Activated T-cell treated with anti-CD3 and anti-CD28 coated beads, Interleukin-2, amount 50 U/mL, for 4 hours (primary cell): ENCODE measurements around the gene VAMP2. TPM values are rescaled to one million over a fixed set of nuclear protein-coding genes. Genes with fewer than 3 reads are reported as not detected.
A peak's percentile ranks its signal among the peaks of the same experiment; 100 is the strongest.

Source experiments
- ATAC-seq, 2 donors: fragments of 200-7000 bp; cut with Tn5 transposase; one replicate each; pipeline ENCODE4 v1.10.0; 2021
- DNase-seq: peaks from one replicate; pipeline ENCODE4 v3.0.0-alpha.2; 2020
- H3K27me3 Mint-ChIP-seq: one replicate; pipeline ENCODE4 v1.8.0; 2021; ENCODE audit warnings: low read depth, mixed read lengths
- H3K36me3 Mint-ChIP-seq: one replicate; pipeline ENCODE4 v1.8.0; 2022; ENCODE audit warnings: mixed read lengths; ENCODE audit not compliant: insufficient read depth
- H3K4me1 Mint-ChIP-seq: one replicate; pipeline ENCODE4 v1.8.0; 2021; ENCODE audit warnings: low read depth, mixed read lengths
- H3K4me3 Mint-ChIP-seq: one replicate; pipeline ENCODE4 v1.8.0; 2021; ENCODE audit warnings: mild to moderate bottlenecking, moderate library complexity, mixed read lengths
- H3K9me3 Mint-ChIP-seq: one replicate; pipeline ENCODE4 v1.8.0; 2021; ENCODE audit warnings: mixed read lengths
- total RNA-seq, 3 donors: library from RNA; stranded (reverse); gene quantifications; one replicate each; pipeline ENCODE4 v1.2.1, GENCODE V29; 2021

The VAMP2 gene
- total RNA-seq, 3 donors from 2014 or later = 49.6 to 67.5 (median 59.7) TPM

DNA sequence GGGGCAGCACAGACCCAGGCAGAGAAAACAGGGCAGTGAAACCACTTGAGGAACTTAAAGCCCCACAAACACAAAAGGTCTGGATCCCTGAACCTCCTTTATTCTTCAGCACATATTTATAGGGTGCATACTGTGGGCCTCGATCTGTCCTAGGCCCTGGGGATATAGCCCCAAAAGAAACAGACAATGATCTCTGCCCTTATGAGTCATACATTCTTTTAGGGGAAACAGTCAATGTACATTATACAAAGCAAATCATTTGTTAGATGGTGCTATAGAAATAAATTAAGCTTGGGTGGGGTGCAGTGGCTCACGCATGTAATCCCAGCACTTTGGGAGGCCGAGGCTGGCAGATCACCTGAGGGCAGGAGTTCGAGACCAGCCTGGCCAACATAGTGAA lies 28.8 kb downstream of the VAMP2 start:
- no peaks in the 10 kb centered on the region for H3K9me3 Mint-ChIP-seq
- DNase-seq (no peak), ATAC-seq (no peak)
- no peak overlapping the region for H3K4me3 Mint-ChIP-seq
- peaks cover 2% of the 10 kb centered on the region for H3K4me1 Mint-ChIP-seq
- peaks cover 8% of the 10 kb centered on the region for H3K27me3 Mint-ChIP-seq
- no peaks in the 10 kb centered on the region for H3K36me3 Mint-ChIP-seq

DNA sequence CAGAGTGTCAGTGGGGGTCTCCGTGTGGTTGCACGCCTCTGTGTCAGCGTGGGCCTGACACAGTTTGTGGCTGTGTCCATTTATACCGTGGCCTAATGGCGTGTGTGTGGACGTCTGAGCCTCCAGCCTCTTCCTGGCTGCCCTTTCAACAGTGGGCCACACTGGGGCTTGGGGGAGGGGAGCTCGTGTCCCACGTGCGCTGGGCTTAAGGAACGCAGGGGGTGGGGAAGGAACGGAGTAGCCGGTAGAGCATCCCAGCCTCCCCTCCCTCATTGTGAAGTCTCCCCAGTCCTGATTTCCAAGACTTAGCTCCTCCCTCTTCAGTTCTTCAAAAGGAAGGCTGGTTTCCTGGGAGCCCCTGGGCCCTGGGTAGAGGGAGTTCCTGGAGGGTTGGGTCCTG lies 29.3 kb downstream of the VAMP2 start:
- Mint-ChIP-seq H3K36me3 (no peaks in the 10 kb centered on the region), H3K4me1 (peaks cover 2% of the 10 kb centered on the region), H3K27me3 (peaks cover 8% of the 10 kb centered on the region), H3K9me3 (no peaks in the 10 kb centered on the region), H3K4me3 (no peak overlapping the region)
- DNase-seq (no peak), ATAC-seq (no peak)

DNA sequence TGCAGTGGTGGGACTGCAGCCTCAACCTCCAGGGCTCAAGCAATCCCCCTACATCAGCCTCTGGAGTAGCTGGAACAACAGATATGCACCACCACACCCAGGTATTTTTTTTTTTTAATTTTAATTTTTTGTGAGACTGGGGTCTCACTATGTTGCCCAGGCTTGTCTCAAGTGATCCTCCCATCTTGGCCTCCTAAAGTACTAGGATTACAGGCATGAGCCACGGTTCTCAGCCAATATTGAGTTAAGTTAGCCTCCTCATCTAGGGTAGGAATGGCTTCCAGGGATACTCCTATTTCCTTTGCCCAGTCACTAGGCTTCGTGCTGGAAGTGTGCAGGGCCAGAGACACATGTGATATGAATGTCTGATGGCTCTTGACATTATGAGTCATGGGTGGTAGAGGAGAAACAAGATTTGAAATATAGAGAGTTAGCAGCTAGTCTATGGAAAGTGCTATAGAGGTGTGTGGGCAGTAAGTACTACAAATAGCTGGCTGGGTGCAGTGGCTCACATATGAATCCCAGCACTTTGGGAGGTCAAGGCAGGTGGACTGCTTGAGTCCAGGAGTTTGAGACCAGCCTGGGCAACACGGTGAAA lies 30.8 kb downstream of the VAMP2 start:
- H3K4me3 Mint-ChIP-seq = no peak overlapping the region
- DNase-seq (no peak), ATAC-seq (peak; percentile 51 to 56)
- no peaks in the 10 kb centered on the region for H3K9me3 Mint-ChIP-seq
- H3K36me3 Mint-ChIP-seq = no peaks in the 10 kb centered on the region
- H3K27me3 Mint-ChIP-seq = peaks cover 9% of the 10 kb centered on the region
- H3K4me1 Mint-ChIP-seq = peaks cover 7% of the 10 kb centered on the region

DNA sequence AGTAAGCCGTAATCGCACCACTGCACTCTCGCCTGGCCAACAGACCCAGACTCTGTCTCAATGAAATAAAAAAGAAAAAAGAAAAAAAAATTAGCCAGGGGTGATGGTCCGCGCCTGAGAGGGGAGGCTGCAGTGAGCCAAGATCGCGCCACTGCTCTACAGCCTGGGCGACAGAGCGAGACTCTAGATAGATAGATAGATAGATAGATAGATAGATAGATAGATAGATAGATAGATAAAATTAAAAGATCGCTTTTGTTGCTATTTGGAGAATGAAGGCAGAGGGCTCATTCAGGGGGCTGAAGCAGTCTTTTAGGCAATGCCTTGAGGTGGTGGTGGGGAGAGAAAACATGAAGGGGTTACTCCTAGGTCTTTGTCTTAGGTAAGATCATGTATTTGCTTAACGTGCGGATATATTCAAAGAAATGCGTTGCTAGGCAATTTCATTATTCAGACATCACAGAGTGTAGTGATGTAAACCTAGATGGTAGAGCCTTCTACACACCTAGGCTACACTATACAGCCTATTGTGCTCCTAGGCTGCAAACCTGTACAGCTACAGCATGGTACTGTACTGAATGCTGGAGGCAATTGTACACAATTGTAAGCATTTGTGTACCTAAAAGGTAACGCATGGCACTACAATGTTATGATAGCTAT lies 34.5 kb downstream of the VAMP2 start:
- no peak overlapping the region for H3K4me3 Mint-ChIP-seq
- no peak for DNase-seq
- no peak for ATAC-seq

DNA sequence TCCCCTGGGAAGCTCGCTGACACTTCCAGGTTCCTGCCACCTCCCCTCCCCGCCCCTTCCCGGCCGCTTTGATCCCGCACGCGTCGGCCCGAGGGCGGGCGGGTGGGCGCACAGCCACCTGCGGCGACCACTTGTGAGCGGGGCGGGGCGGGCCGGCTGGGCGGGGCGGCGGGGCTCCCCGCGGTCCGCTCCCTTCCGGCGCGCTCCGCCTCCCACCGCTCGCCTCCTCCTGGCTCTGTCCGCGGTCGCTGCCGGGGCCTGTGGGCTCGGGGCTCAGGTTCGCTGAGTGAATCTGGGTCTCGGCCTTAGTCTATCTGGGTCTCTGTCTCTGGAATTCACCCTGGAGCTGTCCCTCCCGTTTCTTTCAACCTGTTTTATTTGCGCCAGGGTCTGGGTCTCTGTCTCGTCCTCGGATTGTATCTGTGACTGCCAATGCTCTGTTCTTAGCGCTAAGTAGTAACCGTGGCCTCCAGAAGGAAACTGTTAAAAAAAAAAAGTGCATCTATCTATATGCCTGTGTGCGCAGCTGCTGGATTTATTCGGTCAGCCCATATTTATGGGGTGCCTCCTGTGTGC lies 36.2 kb downstream of the VAMP2 start:
- peak; percentile 22 for DNase-seq
- Mint-ChIP-seq H3K27me3 (peaks cover 35% of the 10 kb centered on the region), H3K36me3 (no peaks in the 10 kb centered on the region), H3K4me3 (peak overlapping the region; percentile 87), H3K4me1 (peaks cover 42% of the 10 kb centered on the region), H3K9me3 (no peaks in the 10 kb centered on the region)
- peak; percentile 40 to 43 for ATAC-seq

More for the DNA sequence above, 34.5 kb downstream of the VAMP2 start:
- H3K36me3 Mint-ChIP-seq = no peaks in the 10 kb centered on the region
- H3K4me1 Mint-ChIP-seq = peaks cover 35% of the 10 kb centered on the region
- peaks cover 30% of the 10 kb centered on the region for H3K27me3 Mint-ChIP-seq
- no peaks in the 10 kb centered on the region for H3K9me3 Mint-ChIP-seq

DNA sequence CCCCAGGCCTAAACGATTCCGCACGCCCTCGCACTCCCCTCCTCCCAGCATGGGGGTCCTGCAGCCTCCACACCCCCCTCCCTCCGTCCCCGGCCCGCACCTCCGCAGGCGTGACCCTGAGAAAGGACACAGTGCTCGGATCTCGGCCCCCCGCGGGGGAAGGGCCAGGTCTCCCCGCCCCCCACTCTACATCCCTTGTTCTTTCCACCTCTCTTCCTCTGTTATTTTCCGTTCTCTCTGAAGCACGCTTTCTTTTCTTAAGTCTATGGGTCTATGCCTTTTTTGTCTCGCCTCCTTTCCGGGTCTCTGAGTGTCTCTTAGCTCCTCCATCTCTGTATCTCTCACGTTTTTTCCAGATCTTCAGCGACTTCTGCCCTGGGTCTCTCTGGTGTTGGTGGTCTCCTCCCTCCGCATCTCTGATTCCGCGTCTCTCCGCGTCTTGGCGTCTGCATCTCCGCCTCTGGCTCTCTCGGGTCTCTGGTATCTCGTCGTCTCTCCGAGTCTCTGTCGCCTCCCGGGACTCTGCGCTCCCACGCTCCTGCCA lies 36.7 kb downstream of the VAMP2 start:
- H3K4me1 Mint-ChIP-seq = peaks cover 44% of the 10 kb centered on the region
- peaks cover 34% of the 10 kb centered on the region for H3K27me3 Mint-ChIP-seq
- DNase-seq (no peak), ATAC-seq (peak in 1 of 2 donors; percentile 2)
- peak overlapping the region; percentile 87 for H3K4me3 Mint-ChIP-seq
- H3K9me3 Mint-ChIP-seq = no peaks in the 10 kb centered on the region
- no peaks in the 10 kb centered on the region for H3K36me3 Mint-ChIP-seq

DNA sequence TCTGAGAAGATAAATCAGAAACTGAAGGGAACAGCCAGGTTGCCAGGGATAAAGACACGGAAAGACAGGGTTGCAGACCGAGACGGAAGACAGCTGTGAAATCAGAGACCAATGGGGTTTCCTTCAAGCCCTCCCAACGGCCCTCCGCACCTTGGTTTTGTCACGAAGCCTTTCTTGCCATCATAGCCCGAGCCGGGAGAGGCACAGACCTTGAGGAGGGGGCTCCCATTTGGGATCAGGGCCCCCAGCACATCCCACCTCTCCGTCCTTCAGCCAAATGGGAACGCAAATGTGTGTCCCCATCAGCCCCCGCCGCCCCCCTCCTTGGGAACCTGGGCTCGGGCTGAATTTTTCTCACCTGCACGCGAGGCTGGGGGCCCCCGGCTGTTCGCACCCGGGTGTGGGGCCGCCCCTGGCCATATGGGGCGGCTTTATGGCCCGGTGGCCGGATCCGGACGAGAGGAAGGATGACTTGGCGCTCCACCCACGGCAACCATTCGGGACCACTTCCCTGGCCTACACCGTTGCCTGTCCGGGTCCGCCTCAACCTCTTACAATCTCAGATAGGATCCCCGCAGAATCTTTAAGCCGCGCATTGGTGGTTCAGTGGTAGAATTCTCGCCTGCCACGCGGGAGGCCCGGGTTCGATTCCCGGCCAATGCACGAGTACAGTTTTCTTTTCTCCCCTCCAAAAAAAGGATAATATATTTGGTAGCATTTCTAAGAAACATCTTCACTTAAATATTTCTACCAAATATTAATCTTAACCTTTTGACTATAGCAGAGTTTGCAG lies 37.4 kb downstream of the VAMP2 start:
- Mint-ChIP-seq H3K4me3 (peak overlapping the region; percentile 87), H3K4me1 (peaks cover 50% of the 10 kb centered on the region), H3K9me3 (no peaks in the 10 kb centered on the region), H3K27me3 (peaks cover 39% of the 10 kb centered on the region), H3K36me3 (no peaks in the 10 kb centered on the region)
- DNase-seq (peak; percentile 90), ATAC-seq (peak; percentile 29 to 30)

DNA sequence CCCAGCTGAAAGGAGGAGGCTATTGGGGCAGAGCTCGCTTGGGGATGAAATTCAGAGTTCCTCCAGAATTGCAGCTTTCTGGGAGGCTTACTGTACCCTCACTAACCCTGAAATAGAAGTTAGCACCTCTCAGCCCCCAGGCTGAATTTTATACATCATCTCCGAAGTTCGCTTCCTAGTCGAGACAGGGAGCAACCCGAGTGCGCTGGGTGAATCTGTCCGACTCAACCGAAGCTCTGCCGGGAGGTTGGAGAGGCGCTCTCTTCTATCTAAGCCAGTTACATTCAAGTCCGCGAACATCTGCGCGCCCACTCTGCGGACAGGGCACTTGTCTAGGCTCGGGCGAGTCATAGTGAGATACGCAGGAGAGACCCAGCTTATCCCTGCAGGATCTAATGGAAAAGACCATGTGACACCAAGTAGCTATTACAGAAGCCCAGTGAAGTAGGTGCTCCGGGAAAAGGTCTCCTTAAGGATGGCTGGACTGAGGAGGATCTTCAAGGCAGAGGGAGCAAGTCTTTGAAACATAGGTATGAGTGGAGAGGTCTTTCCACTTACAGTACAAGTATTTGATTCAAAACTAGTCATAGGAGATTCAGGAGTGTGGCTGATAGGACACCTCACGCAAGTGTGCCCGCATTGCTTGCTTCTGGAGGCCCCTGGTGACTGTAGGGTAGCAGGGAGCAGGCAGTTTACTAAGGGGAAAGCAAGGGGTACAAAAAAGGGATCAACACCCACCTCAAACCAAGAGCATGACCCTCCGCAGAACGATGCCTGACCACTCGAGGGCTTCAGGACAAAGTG lies 38.2 kb downstream of the VAMP2 start:
- H3K4me1 Mint-ChIP-seq = peaks cover 58% of the 10 kb centered on the region
- ATAC-seq = no peak

DNA sequence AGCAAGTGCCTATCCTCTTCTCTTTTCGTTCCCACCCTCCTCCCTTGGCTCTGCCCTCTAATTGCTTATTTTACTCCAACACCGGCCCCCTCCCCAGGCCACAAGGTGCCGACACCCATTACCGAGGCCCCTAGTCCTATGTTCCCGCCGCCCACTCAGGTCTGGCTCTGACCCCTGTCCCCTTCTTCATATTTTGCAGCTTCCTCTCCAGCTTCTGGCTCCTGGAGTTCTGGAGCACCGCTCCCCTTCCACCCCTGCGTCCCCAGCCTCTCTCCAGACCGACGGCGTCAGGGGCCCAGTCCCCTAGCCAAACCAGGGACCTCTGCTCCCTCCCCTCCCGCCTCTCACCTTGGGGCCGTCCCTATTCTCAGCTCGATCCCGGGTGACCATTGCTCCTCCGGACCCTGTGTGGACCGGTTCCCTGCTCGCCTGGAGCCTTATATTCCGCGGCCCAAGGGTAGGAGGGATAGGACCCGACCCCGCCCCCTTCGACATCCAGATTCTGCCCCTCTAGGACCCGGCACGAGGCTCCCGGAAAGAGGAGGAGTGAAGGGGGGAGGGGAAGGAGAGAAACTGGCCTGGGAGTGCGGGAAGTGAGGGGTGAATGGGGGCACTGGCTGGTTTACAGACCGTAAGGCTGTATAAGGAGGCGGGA lies 38.9 kb downstream of the VAMP2 start, which contains the start of gene HES7:
Gene HES7 (minus strand): TSS at position 412 of the 655 bp plus-strand sequence. CDS start 22 bp downstream, at position 390.
- Mint-ChIP-seq H3K36me3 (no peaks in the 10 kb centered on the region), H3K4me3 (peak within 1 kb of the TSS; percentile 87), H3K4me1 (peaks cover 62% of the 10 kb centered on the region), H3K9me3 (no peaks in the 10 kb centered on the region), H3K27me3 (peaks cover 37% of the 10 kb centered on the region)
- no peak for DNase-seq
- no peak for ATAC-seq

More for the DNA sequence above, 38.2 kb downstream of the VAMP2 start:
- Mint-ChIP-seq H3K4me3 (peak overlapping the region; percentile 87), H3K36me3 (no peaks in the 10 kb centered on the region), H3K9me3 (no peaks in the 10 kb centered on the region), H3K27me3 (peaks cover 35% of the 10 kb centered on the region)
- no peak for DNase-seq

DNA sequence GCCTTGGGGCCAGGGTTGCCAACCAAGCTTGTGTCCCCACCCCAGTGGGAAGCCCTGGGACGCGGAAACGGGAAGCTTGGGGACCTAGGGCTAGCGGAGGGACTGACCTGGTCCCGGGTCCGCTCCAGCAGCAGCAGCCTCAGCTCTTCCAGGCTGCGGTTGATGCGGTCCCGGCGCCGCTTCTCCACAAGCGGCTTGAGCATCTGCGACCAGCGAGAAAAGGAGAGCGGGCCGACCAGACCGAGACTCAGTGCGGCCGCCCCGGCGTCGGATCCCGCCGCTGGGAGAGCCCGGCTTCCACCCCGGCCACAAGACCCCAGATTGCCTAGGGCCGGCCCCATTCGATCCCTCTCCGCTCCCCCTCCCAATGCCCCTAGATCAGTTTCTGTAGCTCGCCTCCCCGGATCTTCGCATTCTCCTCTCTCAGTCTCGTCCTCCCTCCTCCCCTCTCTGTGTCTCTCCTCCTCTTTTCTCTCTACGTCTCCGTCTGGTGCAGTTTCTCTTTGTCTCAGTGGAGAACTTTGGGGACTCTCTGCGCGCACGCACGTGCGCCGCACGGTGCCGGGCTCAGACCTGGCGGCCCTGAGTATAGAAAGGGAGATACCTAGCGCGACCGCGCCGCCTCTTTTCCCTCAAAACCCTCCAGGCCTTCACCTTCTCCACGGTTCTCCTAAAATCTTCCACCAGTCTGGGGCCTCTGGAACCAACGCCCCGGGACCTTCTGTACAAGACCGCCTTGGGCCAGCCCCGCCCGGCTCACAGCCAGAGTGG lies 39.6 kb downstream of the VAMP2 start:
- peaks cover 38% of the 10 kb centered on the region for H3K27me3 Mint-ChIP-seq

DNA sequence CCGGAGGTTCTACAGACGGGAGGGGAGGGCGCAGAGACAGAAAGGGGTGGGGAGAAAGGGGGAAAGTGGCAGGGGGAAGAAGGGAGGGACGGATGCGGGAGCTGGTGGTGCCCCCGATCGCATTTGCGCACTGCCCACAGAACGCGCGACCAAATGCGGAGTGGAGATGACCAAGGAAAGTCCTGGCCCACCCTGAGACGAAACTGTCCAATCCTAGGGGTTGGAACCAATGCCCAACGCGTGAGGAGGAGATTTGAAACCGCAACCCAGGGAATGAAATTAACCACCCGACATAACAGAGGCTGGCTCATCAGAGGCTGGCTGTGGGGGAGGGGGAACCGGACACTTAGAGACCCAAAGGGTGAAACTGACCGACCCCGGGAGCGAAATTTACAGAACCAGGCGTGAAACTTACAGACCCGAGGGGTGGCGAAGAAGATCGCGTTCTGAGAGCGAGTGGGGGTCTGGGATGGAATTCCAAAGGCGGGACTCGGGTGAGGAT lies 40.3 kb downstream of the VAMP2 start:
- DNase-seq (no peak), ATAC-seq (no peak)
- Mint-ChIP-seq H3K9me3 (no peaks in the 10 kb centered on the region), H3K27me3 (peaks cover 41% of the 10 kb centered on the region), H3K4me3 (peak overlapping the region; percentile 87), H3K4me1 (peaks cover 76% of the 10 kb centered on the region), H3K36me3 (no peaks in the 10 kb centered on the region)

More for the DNA sequence above, 39.6 kb downstream of the VAMP2 start:
- Mint-ChIP-seq H3K4me1 (peaks cover 69% of the 10 kb centered on the region), H3K9me3 (no peaks in the 10 kb centered on the region), H3K4me3 (peak overlapping the region; percentile 87), H3K36me3 (no peaks in the 10 kb centered on the region)
- ATAC-seq (peak; percentile 11 to 23), DNase-seq (peak; percentile 42)

DNA sequence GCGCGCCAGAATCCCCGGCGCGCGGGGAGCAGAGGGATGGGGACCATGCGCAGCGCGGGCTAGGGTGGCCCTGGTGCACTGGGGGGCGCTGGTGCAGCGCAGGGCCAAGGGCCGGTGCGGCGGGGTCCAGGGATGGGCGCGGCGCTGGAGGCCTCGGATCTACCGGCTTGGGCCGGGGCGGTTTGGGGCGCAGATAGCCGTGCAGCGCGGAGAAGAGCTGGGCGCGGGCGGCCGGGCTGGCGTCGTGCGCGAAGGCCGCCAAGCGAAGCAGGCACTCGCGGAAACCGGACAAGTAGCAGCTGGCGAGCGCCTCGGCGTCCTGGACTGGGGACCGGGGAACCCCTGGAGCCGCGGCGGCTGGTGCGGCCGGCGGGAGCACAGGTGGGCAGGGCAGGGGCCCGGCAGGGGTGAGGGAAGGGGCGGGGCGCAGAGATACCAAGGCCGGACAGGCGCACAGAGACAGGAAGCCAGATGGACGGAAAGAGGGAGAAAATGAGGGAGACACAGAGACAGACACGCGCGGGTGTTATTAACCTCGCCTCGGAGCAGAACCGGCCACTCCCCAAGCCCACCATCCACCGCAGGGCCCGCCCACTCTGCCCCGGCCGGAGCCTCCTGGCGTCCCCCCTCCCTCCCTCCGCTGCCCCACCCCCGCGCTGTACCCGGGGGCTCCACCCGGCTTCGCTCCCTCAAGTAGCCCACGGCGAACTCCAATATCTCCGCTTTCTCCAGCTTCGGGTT lies 40.9 kb downstream of the VAMP2 start:
- peak; percentile 41 for DNase-seq
- H3K36me3 Mint-ChIP-seq = no peaks in the 10 kb centered on the region
- H3K4me1 Mint-ChIP-seq = peaks cover 71% of the 10 kb centered on the region
- ATAC-seq = peak; percentile 6 to 7
- H3K27me3 Mint-ChIP-seq = peaks cover 40% of the 10 kb centered on the region
- peak overlapping the region; percentile 87 for H3K4me3 Mint-ChIP-seq
- H3K9me3 Mint-ChIP-seq = no peaks in the 10 kb centered on the region
